Articular chondrocyte of knee joint (primary cell): ENCODE data around the gene CARD8. TPM values are rescaled to one million over a fixed set of nuclear protein-coding genes. Genes with fewer than 3 reads are reported as not detected.

Experiments
- total RNA-seq: library from RNA; depleted of rRNA; stranded (reverse); fragments of >200 nt; gene quantifications from 2 replicates; pipeline ENCODE4 v1.2.3, GENCODE V29; 2012

CARD8 gene
- 18.8 and 22.6 TPM in 2 replicates for total RNA-seq

GRCh38 chr19:48255376-48256303, at the start of gene CARD8:
TSS of gene CARD8 (minus strand) at chr19:48255912. CDS start at chr19:48241020, 14,892 bp downstream.

DNA sequence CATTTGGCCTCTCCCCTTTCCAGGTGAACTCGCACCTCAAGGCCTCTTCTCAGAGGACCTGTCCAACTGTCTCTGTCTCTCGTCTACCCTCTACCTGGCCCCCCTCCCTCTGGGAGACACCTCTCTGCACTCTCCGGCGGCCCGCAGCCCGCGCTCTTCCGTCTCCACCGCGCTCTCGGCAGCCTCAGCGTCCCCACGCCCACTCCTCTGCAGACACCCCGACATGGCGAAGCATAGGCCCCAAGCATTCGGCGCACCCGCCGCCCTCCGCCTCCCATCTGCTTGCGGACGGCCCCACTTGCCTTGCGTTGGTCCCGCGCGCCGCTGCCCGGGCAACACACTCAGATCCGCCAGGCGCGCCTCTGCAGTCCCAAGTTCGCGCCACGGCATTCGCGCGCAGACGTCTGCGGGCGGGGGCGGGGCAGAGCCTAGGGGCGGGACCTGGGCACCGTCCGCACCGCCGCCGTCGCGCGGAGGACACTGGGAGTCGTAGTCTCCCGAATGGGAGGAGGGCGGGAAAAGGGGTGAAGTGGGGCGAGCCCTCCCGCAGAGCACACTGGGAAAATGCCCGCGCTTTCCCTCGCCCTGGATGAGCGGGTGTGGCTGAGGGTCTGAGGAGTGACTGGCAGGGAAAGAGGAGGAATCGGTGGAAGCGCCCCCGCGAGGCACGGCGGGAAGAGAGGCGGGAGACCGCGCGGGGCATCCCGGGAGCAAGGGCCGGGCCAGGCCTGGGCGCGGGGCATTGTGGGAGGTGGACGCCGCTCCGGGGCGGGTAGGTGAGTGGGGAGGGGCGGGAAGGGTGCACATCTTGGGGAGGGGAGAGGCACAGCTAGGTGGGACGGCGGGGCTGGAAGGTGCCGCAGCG, 85.5 kb downstream of the CARD8 start, which contains the start of the genes LIG1 and ZSWIM9:
LIG1 (minus strand) TSS at position 406 of the 865 bp plus-strand sequence. CDS start 4,778 bp downstream, outside the sequence.
ZSWIM9 (plus strand) TSS at position 742 of the 865 bp plus-strand sequence. CDS start 1,123 bp downstream, outside the sequence.

Other genes starting within 250 kb of the CARD8 start
- not detected in 2 replicates for gene CABP5, start 211.8 kb downstream of the CARD8 start, total RNA-seq
- 5.6 and 15.2 TPM in 2 replicates for gene PLA2G4C, start 145.1 kb downstream of the CARD8 start, total RNA-seq
- 10.1 and 10.8 TPM in 2 replicates for gene LIG1, start 85.6 kb downstream of the CARD8 start, total RNA-seq
- gene ZSWIM9, start 85.2 kb downstream of the CARD8 start, total RNA-seq, result 1.4 and 1.7 TPM in 2 replicates
- gene ZNF114, start 14.2 kb upstream of the CARD8 start, total RNA-seq, result 0.43 TPM in 1 of 2 replicates, not detected in the other
- gene EMP3, start 69.6 kb upstream of the CARD8 start, total RNA-seq, result 186 and 193 TPM in 2 replicates
- gene TMEM143, start 108.0 kb upstream of the CARD8 start, total RNA-seq, result 3.8 and 4.8 TPM in 2 replicates
- gene SYNGR4, start 108.5 kb upstream of the CARD8 start, total RNA-seq, result not detected in 2 replicates
- 131 and 160 TPM in 2 replicates for gene KDELR1, start 135.6 kb upstream of the CARD8 start, total RNA-seq
- 0.22 and 0.26 TPM in 2 replicates for gene GRIN2D, start 137.8 kb upstream of the CARD8 start, total RNA-seq
- gene GRWD1, start 190.1 kb upstream of the CARD8 start, total RNA-seq, result 21.0 and 23.2 TPM in 2 replicates
- gene KCNJ14, start 199.7 kb upstream of the CARD8 start, total RNA-seq, result 0.65 TPM in 2 replicates
- 29.4 and 35.8 TPM in 2 replicates for gene CYTH2, start 213.5 kb upstream of the CARD8 start, total RNA-seq